ENCODE results near the gene TMEM270. TPM values are rescaled to one million over a fixed set of nuclear protein-coding genes. Genes with fewer than 3 reads are reported as not detected.

The TMEM270 gene
- total and polyA plus RNA-seq, 2 of the 8 experiments (the other 6 are each of a cell fraction or from before 2014, with no cell fraction given) = 0.26 TPM; not detected in 1

DNA sequence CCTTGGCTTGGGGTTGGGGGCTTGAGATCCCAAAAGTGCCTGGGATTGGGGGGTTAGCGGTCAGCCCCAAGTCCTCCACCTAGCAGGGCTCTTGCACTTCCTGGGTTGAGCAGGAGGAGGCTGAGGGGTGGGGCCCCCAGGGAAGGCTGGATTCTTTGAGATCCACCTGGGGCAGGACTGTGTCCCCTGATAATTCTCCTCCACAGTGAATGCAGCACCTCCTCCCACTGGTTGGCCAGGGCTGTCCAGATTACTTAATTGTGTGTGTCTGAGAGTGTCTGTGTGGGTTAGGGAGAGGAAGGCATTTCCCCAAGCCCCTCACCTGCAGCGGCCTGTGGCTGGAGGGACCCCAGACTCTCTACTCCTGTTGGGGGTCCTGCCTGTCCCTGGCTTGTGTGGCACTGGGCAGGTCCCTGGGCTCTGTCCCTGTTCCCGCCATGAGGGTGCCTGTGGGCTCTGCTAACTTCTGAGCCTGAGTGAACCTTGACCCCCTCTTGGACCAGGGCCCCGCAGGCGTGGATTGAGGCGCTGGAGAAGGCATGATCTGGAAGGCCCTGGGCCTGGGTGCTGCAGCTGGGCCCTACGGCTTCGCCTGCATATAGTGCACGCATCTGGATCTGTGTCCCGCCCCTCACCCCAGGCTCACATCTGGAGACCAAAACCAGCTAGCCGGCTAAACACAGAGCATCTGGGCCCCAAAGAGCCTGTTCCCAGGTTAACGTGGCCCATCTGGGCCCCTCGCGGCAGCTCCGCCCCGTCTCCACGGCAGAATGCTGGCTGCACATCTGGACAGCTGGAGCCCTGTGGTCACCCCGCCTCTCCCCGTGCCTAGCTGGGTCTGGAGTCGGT is 10.4 kb downstream of the TMEM270 start (continued):
- TF ChIP-seq, protein P1, sequence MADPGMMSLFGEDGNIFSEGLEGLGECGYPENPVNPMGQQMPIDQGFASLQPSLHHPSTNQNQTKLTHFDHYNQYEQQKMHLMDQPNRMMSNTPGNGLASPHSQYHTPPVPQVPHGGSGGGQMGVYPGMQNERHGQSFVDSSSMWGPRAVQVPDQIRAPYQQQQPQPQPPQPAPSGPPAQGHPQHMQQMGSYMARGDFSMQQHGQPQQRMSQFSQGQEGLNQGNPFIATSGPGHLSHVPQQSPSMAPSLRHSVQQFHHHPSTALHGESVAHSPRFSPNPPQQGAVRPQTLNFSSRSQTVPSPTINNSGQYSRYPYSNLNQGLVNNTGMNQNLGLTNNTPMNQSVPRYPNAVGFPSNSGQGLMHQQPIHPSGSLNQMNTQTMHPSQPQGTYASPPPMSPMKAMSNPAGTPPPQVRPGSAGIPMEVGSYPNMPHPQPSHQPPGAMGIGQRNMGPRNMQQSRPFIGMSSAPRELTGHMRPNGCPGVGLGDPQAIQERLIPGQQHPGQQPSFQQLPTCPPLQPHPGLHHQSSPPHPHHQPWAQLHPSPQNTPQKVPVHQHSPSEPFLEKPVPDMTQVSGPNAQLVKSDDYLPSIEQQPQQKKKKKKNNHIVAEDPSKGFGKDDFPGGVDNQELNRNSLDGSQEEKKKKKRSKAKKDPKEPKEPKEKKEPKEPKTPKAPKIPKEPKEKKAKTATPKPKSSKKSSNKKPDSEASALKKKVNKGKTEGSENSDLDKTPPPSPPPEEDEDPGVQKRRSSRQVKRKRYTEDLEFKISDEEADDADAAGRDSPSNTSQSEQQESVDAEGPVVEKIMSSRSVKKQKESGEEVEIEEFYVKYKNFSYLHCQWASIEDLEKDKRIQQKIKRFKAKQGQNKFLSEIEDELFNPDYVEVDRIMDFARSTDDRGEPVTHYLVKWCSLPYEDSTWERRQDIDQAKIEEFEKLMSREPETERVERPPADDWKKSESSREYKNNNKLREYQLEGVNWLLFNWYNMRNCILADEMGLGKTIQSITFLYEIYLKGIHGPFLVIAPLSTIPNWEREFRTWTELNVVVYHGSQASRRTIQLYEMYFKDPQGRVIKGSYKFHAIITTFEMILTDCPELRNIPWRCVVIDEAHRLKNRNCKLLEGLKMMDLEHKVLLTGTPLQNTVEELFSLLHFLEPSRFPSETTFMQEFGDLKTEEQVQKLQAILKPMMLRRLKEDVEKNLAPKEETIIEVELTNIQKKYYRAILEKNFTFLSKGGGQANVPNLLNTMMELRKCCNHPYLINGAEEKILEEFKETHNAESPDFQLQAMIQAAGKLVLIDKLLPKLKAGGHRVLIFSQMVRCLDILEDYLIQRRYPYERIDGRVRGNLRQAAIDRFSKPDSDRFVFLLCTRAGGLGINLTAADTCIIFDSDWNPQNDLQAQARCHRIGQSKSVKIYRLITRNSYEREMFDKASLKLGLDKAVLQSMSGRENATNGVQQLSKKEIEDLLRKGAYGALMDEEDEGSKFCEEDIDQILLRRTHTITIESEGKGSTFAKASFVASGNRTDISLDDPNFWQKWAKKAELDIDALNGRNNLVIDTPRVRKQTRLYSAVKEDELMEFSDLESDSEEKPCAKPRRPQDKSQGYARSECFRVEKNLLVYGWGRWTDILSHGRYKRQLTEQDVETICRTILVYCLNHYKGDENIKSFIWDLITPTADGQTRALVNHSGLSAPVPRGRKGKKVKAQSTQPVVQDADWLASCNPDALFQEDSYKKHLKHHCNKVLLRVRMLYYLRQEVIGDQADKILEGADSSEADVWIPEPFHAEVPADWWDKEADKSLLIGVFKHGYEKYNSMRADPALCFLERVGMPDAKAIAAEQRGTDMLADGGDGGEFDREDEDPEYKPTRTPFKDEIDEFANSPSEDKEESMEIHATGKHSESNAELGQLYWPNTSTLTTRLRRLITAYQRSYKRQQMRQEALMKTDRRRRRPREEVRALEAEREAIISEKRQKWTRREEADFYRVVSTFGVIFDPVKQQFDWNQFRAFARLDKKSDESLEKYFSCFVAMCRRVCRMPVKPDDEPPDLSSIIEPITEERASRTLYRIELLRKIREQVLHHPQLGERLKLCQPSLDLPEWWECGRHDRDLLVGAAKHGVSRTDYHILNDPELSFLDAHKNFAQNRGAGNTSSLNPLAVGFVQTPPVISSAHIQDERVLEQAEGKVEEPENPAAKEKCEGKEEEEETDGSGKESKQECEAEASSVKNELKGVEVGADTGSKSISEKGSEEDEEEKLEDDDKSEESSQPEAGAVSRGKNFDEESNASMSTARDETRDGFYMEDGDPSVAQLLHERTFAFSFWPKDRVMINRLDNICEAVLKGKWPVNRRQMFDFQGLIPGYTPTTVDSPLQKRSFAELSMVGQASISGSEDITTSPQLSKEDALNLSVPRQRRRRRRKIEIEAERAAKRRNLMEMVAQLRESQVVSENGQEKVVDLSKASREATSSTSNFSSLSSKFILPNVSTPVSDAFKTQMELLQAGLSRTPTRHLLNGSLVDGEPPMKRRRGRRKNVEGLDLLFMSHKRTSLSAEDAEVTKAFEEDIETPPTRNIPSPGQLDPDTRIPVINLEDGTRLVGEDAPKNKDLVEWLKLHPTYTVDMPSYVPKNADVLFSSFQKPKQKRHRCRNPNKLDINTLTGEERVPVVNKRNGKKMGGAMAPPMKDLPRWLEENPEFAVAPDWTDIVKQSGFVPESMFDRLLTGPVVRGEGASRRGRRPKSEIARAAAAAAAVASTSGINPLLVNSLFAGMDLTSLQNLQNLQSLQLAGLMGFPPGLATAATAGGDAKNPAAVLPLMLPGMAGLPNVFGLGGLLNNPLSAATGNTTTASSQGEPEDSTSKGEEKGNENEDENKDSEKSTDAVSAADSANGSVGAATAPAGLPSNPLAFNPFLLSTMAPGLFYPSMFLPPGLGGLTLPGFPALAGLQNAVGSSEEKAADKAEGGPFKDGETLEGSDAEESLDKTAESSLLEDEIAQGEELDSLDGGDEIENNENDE (IDR thresholded peaks at IDR 0.05; ENCODE audit: insufficient replicate concordance, low read length) = no peak
- TF ChIP-seq EGR1 (IDR thresholded peaks at IDR 0.05; ENCODE audit: borderline replicate concordance, low read depth, low read length) = no peak
- TF ChIP-seq RFX5 (IDR thresholded peaks at IDR 0.05; ENCODE audit: borderline replicate concordance, low read depth, low read length) = no peak
- TF ChIP-seq, protein P2, sequence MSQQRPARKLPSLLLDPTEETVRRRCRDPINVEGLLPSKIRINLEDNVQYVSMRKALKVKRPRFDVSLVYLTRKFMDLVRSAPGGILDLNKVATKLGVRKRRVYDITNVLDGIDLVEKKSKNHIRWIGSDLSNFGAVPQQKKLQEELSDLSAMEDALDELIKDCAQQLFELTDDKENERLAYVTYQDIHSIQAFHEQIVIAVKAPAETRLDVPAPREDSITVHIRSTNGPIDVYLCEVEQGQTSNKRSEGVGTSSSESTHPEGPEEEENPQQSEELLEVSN (IDR thresholded peaks at IDR 0.05) = no peak
- no peak for TF ChIP-seq POU5F1 (IDR thresholded peaks at IDR 0.05; ENCODE audit: low read depth, low read length)
- no peak for TF ChIP-seq TBP (IDR thresholded peaks at IDR 0.05; ENCODE audit: low read depth, low read length)
- TF ChIP-seq, protein P3, sequence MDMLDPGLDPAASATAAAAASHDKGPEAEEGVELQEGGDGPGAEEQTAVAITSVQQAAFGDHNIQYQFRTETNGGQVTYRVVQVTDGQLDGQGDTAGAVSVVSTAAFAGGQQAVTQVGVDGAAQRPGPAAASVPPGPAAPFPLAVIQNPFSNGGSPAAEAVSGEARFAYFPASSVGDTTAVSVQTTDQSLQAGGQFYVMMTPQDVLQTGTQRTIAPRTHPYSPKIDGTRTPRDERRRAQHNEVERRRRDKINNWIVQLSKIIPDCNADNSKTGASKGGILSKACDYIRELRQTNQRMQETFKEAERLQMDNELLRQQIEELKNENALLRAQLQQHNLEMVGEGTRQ (IDR thresholded peaks at IDR 0.05; ENCODE audit: low read length) = no peak
- no peak for TF ChIP-seq RXRA (IDR thresholded peaks at IDR 0.05; ENCODE audit: insufficient read depth, low read depth, low read length)
